ENCODE results near the gene MGAT5. TPM values are rescaled to one million over a fixed set of nuclear protein-coding genes. Genes with fewer than 3 reads are reported as not detected.

The MGAT5 gene
- total RNA-seq, 6 experiments from 2014 or later = 4.5 to 16.0 (median 10.0) TPM

DNA sequence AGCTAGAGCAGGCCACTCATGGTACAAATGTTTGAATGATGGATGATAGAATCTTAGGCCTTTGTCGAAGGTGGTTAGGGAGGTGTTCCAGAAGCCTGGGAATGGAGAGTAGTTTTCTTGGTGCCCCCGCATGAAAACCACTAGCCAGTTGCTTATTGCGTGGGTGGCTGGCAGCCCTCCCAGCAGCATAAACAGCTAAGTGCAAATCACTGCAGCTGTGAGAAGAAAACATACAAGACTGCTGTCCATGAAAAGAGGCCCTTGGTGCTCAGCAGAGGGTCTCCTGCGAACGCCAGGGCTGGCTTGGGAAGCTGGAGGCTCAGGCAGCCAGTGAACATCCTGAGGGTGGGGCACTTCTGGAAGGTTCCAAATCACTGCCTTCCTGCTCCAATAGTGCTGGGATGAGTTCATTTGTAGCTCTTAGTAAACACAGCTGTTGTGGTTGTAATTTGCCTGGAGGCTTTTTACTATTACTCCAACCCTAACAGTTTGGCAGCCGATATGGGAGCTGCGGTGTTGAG is 118.8 kb downstream of the MGAT5 start:
- TF ChIP-seq, protein P1, sequence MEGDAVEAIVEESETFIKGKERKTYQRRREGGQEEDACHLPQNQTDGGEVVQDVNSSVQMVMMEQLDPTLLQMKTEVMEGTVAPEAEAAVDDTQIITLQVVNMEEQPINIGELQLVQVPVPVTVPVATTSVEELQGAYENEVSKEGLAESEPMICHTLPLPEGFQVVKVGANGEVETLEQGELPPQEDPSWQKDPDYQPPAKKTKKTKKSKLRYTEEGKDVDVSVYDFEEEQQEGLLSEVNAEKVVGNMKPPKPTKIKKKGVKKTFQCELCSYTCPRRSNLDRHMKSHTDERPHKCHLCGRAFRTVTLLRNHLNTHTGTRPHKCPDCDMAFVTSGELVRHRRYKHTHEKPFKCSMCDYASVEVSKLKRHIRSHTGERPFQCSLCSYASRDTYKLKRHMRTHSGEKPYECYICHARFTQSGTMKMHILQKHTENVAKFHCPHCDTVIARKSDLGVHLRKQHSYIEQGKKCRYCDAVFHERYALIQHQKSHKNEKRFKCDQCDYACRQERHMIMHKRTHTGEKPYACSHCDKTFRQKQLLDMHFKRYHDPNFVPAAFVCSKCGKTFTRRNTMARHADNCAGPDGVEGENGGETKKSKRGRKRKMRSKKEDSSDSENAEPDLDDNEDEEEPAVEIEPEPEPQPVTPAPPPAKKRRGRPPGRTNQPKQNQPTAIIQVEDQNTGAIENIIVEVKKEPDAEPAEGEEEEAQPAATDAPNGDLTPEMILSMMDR (IDR thresholded peaks at IDR 0.05) = no peak
- no peak for TF ChIP-seq POLR2A (IDR thresholded peaks at IDR 0.05)
- Histone ChIP-seq H3K9me3 (no peaks in the 10 kb centered on the region), H3K27me3 (no peaks in the 10 kb centered on the region), H3K4me1 (peaks cover 0 to 11% (median 0%) of the 10 kb centered on the region in 4 donors), H3K27ac (no peak overlapping the region), H3K36me3 (no peaks in the 10 kb centered on the region), H3K4me3 (no peak overlapping the region)
- DNase-seq (no peak), ATAC-seq (no peak)
- intact Hi-C loops (cut with DNase I) = no loop called here
- 77% methylated on average over 3 of the region's 7 CpGs for WGBS (ENCODE audit: insufficient coverage, low coverage, low lambda C conversion rate, missing lambda C conversion rate)

DNA sequence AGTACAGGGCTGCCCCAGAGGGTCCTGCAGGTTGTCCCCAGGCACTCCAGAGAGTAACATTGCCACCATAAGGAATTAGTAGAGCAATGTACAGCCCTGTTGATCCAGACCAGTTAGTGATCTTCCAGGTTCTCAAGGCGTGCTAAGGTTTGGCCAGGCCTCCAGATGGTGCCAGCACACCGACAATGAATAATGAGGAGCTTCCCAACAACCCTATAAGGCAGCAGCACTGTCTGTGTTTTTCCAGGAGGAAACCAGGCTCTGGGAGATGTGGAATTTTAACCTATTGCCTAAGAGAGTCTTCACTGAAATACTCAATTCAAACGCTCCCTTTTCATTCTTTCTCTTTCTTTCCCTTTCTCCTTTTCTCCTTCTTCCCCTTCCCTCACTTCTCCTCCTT is 122.1 kb downstream of the MGAT5 start:
- Histone ChIP-seq H3K36me3 (no peaks in the 10 kb centered on the region), H3K27ac (no peak overlapping the region), H3K4me1 (peaks cover 0 to 6% (median 0%) of the 10 kb centered on the region in 4 donors), H3K27me3 (no peaks in the 10 kb centered on the region), H3K4me3 (no peak overlapping the region), H3K9me3 (no peaks in the 10 kb centered on the region)
- 33% methylated on average over 1 of the region's 3 CpGs for WGBS (ENCODE audit: insufficient coverage, low coverage, low lambda C conversion rate, missing lambda C conversion rate)
- intact Hi-C loops (cut with DNase I) = no loop called here
- TF ChIP-seq, protein P1 (IDR thresholded peaks at IDR 0.05) = peak; percentile 50 to 71 (median 64)
- TF ChIP-seq POLR2A (IDR thresholded peaks at IDR 0.05) = no peak
- DNase-seq (peak; percentile 39 to 76 (median 66)), ATAC-seq (peak; percentile 99 to 100 (median 99))

DNA sequence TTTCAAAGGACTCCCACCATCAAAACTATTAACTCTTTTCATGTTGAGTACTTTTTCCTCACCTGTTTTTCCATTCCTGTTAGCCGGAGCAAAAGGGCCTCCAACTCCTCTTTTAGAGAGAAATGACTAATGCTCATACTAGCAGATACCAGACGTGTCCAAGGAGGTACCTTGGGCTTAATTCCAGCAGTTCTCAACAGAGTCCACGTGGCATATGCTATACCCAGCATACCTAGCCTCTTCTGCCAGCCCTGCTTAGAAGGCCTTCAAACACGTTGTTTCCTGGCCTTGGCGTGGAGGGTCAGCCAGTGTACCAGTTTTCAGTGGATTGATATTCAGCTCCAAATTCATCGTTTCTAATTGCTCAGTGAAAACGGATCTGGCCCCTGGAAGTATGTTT is 123.9 kb downstream of the MGAT5 start:
- no peak for TF ChIP-seq POLR2A (IDR thresholded peaks at IDR 0.05)
- TF ChIP-seq, protein P1 (IDR thresholded peaks at IDR 0.05) = no peak
- Histone ChIP-seq H3K4me1 (peaks cover 0 to 6% (median 0%) of the 10 kb centered on the region in 4 donors), H3K9me3 (no peaks in the 10 kb centered on the region), H3K27me3 (no peaks in the 10 kb centered on the region), H3K27ac (no peak overlapping the region), H3K4me3 (no peak overlapping the region), H3K36me3 (no peaks in the 10 kb centered on the region)
- intact Hi-C loops (cut with DNase I) = no loop called here
- 90% methylated on average over 7 of the region's 7 CpGs for WGBS (ENCODE audit: insufficient coverage, low coverage, low lambda C conversion rate, missing lambda C conversion rate)
- DNase-seq (no peak), ATAC-seq (no peak)

DNA sequence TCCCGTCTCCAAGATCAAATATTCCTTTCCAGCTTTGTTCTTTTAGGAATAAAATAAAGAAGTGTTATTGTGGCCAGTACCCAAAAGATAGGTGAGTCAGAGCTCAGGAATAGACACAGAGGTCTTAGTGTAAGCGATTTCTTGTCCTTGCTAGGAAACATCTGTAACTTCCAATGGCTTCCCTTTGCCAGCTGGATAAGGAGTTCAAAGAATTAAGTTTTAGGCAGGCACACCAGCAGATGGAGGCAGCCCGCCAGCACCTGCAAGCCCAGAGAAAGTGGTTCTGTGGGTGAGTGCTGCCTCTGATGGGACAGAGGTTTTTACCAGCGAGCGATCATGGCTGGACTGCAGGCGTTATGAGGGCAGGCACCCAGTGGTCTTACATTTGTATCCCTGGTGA is 125.4 kb downstream of the MGAT5 start:
- Histone ChIP-seq H3K4me3 (no peak overlapping the region), H3K27ac (no peak overlapping the region), H3K36me3 (no peaks in the 10 kb centered on the region), H3K9me3 (no peaks in the 10 kb centered on the region), H3K4me1 (peaks cover 0 to 6% (median 0%) of the 10 kb centered on the region in 4 donors), H3K27me3 (no peaks in the 10 kb centered on the region)
- TF ChIP-seq, protein P1 (IDR thresholded peaks at IDR 0.05) = no peak
- no peak for TF ChIP-seq POLR2A (IDR thresholded peaks at IDR 0.05)
- no peak for DNase-seq
- no peak for ATAC-seq
- intact Hi-C loops (cut with DNase I) = no loop called here
- WGBS (ENCODE audit: insufficient coverage, low coverage, low lambda C conversion rate, missing lambda C conversion rate) = 96% methylated on average over 6 of the region's 6 CpGs
